ENCODE results near the gene ABCD2. TPM values are rescaled to one million over a fixed set of nuclear protein-coding genes. Genes with fewer than 3 reads are reported as not detected.

ABCD2 gene
- total RNA-seq, 1 experiment from 2014 or later, result not detected

DNA sequence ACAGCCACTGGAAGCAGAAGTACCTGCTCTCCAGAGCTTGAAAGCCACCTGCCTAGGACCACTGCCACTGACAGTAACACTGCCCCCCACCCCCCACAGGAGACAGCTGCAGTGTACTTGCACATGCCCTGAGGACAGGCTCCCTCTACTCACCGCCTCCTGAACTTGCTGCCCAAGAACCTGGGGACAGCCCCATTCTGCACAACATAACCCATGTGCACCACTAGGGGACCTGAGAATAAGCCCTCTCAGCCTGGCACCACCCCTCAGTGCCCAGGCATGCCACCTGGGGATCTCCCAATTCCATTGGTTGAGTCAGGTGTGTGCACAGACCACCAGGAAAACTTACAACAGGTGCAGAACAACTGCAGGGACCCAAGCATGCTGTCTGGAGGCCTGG, 109.6 kb downstream of the ABCD2 start:
- H4K20me1 ChIP-seq (ENCODE audit: low read length), result no peaks in the 10 kb centered on the region
- H3K9ac ChIP-seq (ENCODE audit: low read length), result no peak overlapping the region
- H3K36me3 ChIP-seq (ENCODE audit: low read depth, low read length), result no peaks in the 10 kb centered on the region
- TF ChIP-seq EZH2 (IDR thresholded peaks at IDR 0.05; ENCODE audit: low read length, unreplicated experiment), result no peak
- no peak for TF ChIP-seq EZH2phosphoT487 (IDR thresholded peaks at IDR 0.05; ENCODE audit: borderline replicate concordance, low read length)
- TF ChIP-seq, protein P1, sequence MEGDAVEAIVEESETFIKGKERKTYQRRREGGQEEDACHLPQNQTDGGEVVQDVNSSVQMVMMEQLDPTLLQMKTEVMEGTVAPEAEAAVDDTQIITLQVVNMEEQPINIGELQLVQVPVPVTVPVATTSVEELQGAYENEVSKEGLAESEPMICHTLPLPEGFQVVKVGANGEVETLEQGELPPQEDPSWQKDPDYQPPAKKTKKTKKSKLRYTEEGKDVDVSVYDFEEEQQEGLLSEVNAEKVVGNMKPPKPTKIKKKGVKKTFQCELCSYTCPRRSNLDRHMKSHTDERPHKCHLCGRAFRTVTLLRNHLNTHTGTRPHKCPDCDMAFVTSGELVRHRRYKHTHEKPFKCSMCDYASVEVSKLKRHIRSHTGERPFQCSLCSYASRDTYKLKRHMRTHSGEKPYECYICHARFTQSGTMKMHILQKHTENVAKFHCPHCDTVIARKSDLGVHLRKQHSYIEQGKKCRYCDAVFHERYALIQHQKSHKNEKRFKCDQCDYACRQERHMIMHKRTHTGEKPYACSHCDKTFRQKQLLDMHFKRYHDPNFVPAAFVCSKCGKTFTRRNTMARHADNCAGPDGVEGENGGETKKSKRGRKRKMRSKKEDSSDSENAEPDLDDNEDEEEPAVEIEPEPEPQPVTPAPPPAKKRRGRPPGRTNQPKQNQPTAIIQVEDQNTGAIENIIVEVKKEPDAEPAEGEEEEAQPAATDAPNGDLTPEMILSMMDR (conservative IDR thresholded peaks at IDR 0.05; ENCODE audit: low read depth, low read length), result no peak
- H3F3A ChIP-seq (ENCODE audit: low read length, unreplicated experiment), result no peaks in the 10 kb centered on the region
- CTCF ChIA-PET, result no interaction called here
- no peak overlapping the region for H2AFZ ChIP-seq (ENCODE audit: low read length)
- ATAC-seq, result no peak
- H3K4me1 ChIP-seq (ENCODE audit: insufficient read depth, low read length), result peaks cover 5% of the 10 kb centered on the region
- H3K9me3 ChIP-seq (ENCODE audit: low read length), result no peaks in the 10 kb centered on the region
- intact Hi-C loops (cut with micrococcal nuclease), result no loop called here
- H3K27ac ChIP-seq (ENCODE audit: low read length), result no peak overlapping the region
- no peaks in the 10 kb centered on the region for H3K9me2 ChIP-seq (replicated peaks; ENCODE audit: low read length)
- no TSS peak for BruUV-seq (replicated peaks)
- H3K4me2 ChIP-seq (ENCODE audit: low read length), result no peak overlapping the region
- H3K27me3 ChIP-seq (ENCODE audit: low read length), result no peaks in the 10 kb centered on the region
- H3K4me3 ChIP-seq (ENCODE audit: low read length), result no peak overlapping the region
- POLR2A ChIA-PET (ENCODE audit: unreplicated experiment), result no interaction called here
- no peak for DNase-seq
- no peaks in the 10 kb centered on the region for H3K79me2 ChIP-seq (ENCODE audit: low read length)

DNA sequence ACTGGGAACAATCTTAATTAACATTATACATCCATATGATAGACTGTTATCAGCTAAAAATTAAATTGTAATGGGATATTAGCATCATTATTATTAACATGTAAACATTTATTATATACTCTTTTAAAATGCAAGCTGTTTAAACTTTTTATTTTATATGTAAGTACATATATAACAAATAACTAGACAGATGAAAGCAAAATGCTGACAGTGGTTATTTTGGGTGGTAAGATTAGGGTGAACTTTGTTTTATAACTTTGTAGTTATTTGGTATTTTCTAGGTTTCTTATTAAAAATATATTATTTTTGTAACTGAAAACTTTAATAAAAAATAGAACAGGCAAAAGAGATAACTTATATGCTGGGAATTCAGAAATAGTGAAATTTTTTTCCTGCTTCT, 114.0 kb downstream of the ABCD2 start:
- no peak for ATAC-seq
- no peaks in the 10 kb centered on the region for H3F3A ChIP-seq (ENCODE audit: low read length, unreplicated experiment)
- peak overlapping the region; percentile 66 for H3K4me2 ChIP-seq (ENCODE audit: low read length)
- no peaks in the 10 kb centered on the region for H3K27me3 ChIP-seq (ENCODE audit: low read length)
- H2AFZ ChIP-seq (ENCODE audit: low read length), result no peak overlapping the region
- no peak overlapping the region for H3K27ac ChIP-seq (ENCODE audit: low read length)
- TF ChIP-seq, protein P1 (conservative IDR thresholded peaks at IDR 0.05; ENCODE audit: low read depth, low read length), result no peak
- no peak for TF ChIP-seq EZH2 (IDR thresholded peaks at IDR 0.05; ENCODE audit: low read length, unreplicated experiment)
- no peak for TF ChIP-seq EZH2phosphoT487 (IDR thresholded peaks at IDR 0.05; ENCODE audit: borderline replicate concordance, low read length)
- H3K4me1 ChIP-seq (ENCODE audit: insufficient read depth, low read length), result peaks cover 32% of the 10 kb centered on the region
- 0 out of 2 replicates have a peak, but pooled peaks cover 8% of the 10 kb centered on the region for H3K9me2 ChIP-seq (replicated peaks; ENCODE audit: low read length)
- H3K9me3 ChIP-seq (ENCODE audit: low read length), result no peaks in the 10 kb centered on the region
- H3K4me3 ChIP-seq (ENCODE audit: low read length), result no peak overlapping the region
- ChIA-PET CTCF (interaction anchor here (0.6 kb wide), 2 partner anchors 231 to 927 kb away, joined by 5 to 6 read pairs; no protein-coding TSS in a partner anchor), POLR2A (ENCODE audit: unreplicated experiment) (interaction anchor here (0.6 kb wide), 1 partner anchor 62 kb away, joined by 3 read pairs; no protein-coding TSS in a partner anchor)
- H4K20me1 ChIP-seq (ENCODE audit: low read length), result no peaks in the 10 kb centered on the region
- no peaks in the 10 kb centered on the region for H3K79me2 ChIP-seq (ENCODE audit: low read length)
- no peak for DNase-seq
- H3K36me3 ChIP-seq (ENCODE audit: low read depth, low read length), result no peaks in the 10 kb centered on the region
- no TSS peak for BruUV-seq (replicated peaks)
- no peak overlapping the region for H3K9ac ChIP-seq (ENCODE audit: low read length)
- intact Hi-C loops (cut with micrococcal nuclease), result loop anchor here (5.0 to 10.0 kb wide), 3 partner anchors 63 to 191 kb away; partner anchors contain the start of gene KIF21A

DNA sequence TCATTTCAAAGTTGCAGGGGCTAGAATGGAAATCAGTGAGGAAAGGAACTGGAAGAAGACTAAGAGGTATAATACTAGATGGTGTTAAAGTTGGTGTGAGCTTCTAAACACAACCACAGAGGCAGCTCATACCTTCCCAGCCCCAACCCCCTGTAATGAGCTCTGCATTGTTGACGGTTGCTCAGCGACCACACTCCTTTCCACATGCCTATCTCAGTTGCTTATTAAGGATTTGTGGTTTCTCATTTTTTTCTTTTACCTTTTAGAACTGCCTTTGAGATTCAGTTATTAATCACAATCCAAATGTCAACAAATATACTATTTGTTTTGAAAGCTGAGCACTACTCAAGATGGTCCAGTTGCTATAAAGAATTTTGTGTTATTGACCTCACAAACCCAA, 114.6 kb downstream of the ABCD2 start:
- Histone ChIP-seq H3K9me2 (replicated peaks; ENCODE audit: low read length) (0 out of 2 replicates have a peak, but pooled peaks cover 8% of the 10 kb centered on the region), H4K20me1 (ENCODE audit: low read length) (no peaks in the 10 kb centered on the region), H3K4me3 (ENCODE audit: low read length) (peak overlapping the region; percentile 16; the same call in 1 of the 2 replicates), H3K9ac (ENCODE audit: low read length) (no peak overlapping the region), H3K27ac (ENCODE audit: low read length) (0 out of 2 replicates have a peak overlapping the region, but pooled peaks have one; percentile 19), H2AFZ (ENCODE audit: low read length) (no peak overlapping the region), H3K4me1 (ENCODE audit: insufficient read depth, low read length) (peaks cover 32% of the 10 kb centered on the region), H3K36me3 (ENCODE audit: low read depth, low read length) (no peaks in the 10 kb centered on the region), H3K9me3 (ENCODE audit: low read length) (no peaks in the 10 kb centered on the region), H3K79me2 (ENCODE audit: low read length) (no peaks in the 10 kb centered on the region), H3F3A (ENCODE audit: low read length, unreplicated experiment) (no peaks in the 10 kb centered on the region), H3K4me2 (ENCODE audit: low read length) (peak overlapping the region; percentile 66), H3K27me3 (ENCODE audit: low read length) (no peaks in the 10 kb centered on the region)
- ChIA-PET POLR2A (ENCODE audit: unreplicated experiment) (interaction anchor here (0.6 kb wide), 1 partner anchor 61 kb away, joined by 3 read pairs; no protein-coding TSS in a partner anchor), CTCF (interaction anchor here (0.6 kb wide), 1 partner anchor 237 kb away, joined by 3 read pairs; no protein-coding TSS in a partner anchor)
- BruUV-seq (replicated peaks), result no TSS peak
- DNase-seq, result peak; percentile 78
- ATAC-seq, result peak; percentile 86
- intact Hi-C loops (cut with micrococcal nuclease), result loop anchor here (5.0 to 10.0 kb wide), 3 partner anchors 63 to 190 kb away; partner anchors contain the start of gene KIF21A
- no peak for TF ChIP-seq EZH2 (IDR thresholded peaks at IDR 0.05; ENCODE audit: low read length, unreplicated experiment)
- TF ChIP-seq, protein P1 (conservative IDR thresholded peaks at IDR 0.05; ENCODE audit: low read depth, low read length), result no peak
- TF ChIP-seq EZH2phosphoT487 (IDR thresholded peaks at IDR 0.05; ENCODE audit: borderline replicate concordance, low read length), result no peak
